Testis (tissue), 3 donors: ENCODE results near the gene DOK5. TPM values are rescaled to one million over a fixed set of nuclear protein-coding genes. Genes with fewer than 3 reads are reported as not detected.

Experiments
- DNase-seq: peaks from one replicate; pipeline ENCODE4 v3.0.0-alpha.2; 2019
- H3K27ac ChIP-seq, 2 donors: fragments of 200-600 bp; sonication (generic); one replicate each; pipeline ENCODE4 v1.5.1; 2019
- H3K27me3 ChIP-seq: fragments of 200-600 bp; sonication (generic); one replicate; pipeline ENCODE4 v1.5.1; 2019
- H3K36me3 ChIP-seq: fragments of 200-600 bp; sonication (generic); one replicate; pipeline ENCODE4 v1.5.1; 2017; ENCODE audit warnings: low read depth; ENCODE audit errors: missing control alignments
- H3K4me1 ChIP-seq: fragments of 200-600 bp; sonication (generic); one replicate; pipeline ENCODE4 v1.5.1; 2019
- H3K4me3 ChIP-seq, 2 donors: fragments of 200-600 bp; sonication (generic); one replicate each; pipeline ENCODE4 v1.5.1; 2017 to 2019
- H3K9me3 ChIP-seq: fragments of 200-600 bp; sonication (generic); one replicate; pipeline ENCODE4 v1.5.1; 2017
- CTCF ChIP-seq, 3 experiments: fragments of 450-650 bp in 2 of 3; fragments of 200-600 bp in 1 of 3; sonication (generic) in 1 of 3; IDR thresholded peaks; one replicate each; pipeline ENCODE4 v1.5.1; 2016 to 2019; ENCODE audit warnings: antibody characterized with exemption in 3 of 3, mild to moderate bottlenecking in 2 of 3, moderate library complexity in 1 of 3
- POLR2A ChIP-seq: fragments of 450-650 bp; IDR thresholded peaks from one replicate; pipeline ENCODE4 v1.6.1; 2017; ENCODE audit warnings: antibody characterized with exemption, mild to moderate bottlenecking, moderate library complexity
- WGBS, 2 donors: methylation state at CpG; one replicate each; pipeline ENCODE4 v1.1.5; 2018; 5-methylcytosine and 5-hydroxymethylcytosine counted together
- intact Hi-C: fragments of 100-400 bp; cut with DNase I; formaldehyde crosslinking; loops from one replicate; pipeline ENCODE4 v1.15.1; 2023; ENCODE audit warnings: low total_unique reads
- polyA plus RNA-seq: library from polyadenylated mRNA; stranded (reverse); fragments of 350-450 nt; fragmentation: Illumina TruSeq; extraction: RNeasy Lipid Tissue Mini Kit (QIAGEN cat#74804); gene quantifications from one replicate; pipeline ENCODE4 v1.2.3, GENCODE V29; 2014; ENCODE audit warnings: low read depth, low replicate concordance; ENCODE audit not compliant: insufficient read depth
- total RNA-seq, 2 donors: library from RNA; depleted of rRNA; stranded (reverse); fragments of >200 nt; gene quantifications; one replicate each; pipeline ENCODE4 v1.2.3, GENCODE V29; 2016

The DOK5 gene
- total and polyA plus RNA-seq, 3 donors from 2014 or later, result 1.0 to 3.1 (median 1.7) TPM

DNA sequence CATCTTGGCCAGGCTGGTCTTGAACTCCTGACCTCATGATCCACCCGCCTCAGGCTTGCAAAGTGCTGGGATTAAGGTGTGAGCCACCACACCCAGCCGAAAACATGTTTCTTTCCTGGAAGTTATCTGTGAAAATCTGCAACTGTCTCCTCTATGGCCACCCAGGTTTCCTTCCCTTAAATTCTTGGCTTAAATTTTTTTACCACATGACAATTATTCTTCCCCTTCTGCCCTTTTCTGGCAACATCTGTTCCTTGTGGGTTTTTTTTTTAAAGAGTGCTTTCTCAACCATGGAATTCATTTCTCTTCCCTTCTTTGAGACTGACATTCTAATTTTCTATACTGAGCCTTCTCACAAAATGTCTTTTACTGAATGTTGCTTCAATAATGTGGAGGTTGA is 59.6 kb downstream of the DOK5 start:
- no peaks in the 10 kb centered on the region for H3K4me1 ChIP-seq
- H3K27ac ChIP-seq, result no peak overlapping the region
- DNase-seq, result no peak
- intact Hi-C loops, result no loop called here
- H3K36me3 ChIP-seq, result no peaks in the 10 kb centered on the region
- no peak for TF ChIP-seq CTCF (IDR thresholded peaks at IDR 0.05)
- no peak for TF ChIP-seq POLR2A
- no peaks in the 10 kb centered on the region for H3K9me3 ChIP-seq
- H3K27me3 ChIP-seq, result no peaks in the 10 kb centered on the region
- WGBS, 2 donors, result 71 to 84% methylated on average over 2 of the region's 2 CpGs
- no peak overlapping the region for H3K4me3 ChIP-seq

DNA sequence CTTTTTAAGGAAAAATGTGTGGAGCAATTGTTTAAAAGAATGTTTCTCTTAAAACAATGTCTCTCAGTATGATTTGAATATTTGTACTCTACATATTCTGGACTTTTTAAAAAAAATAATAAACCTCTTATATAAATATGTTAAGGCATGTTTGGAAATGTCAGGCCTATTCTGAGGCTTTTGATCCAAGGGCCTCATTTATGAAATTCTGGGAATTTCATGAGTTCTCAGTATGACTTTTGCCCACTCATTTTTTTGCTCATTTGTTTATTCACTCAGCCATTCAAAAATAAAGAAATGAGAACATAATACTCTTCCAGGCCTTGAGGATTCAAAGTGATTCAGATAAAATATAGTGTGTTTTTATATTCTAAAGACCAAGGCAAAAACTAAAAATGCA is 60.4 kb downstream of the DOK5 start:
- no peak overlapping the region for H3K27ac ChIP-seq
- intact Hi-C loops, result no loop called here
- H3K4me1 ChIP-seq, result no peaks in the 10 kb centered on the region
- no peak overlapping the region for H3K4me3 ChIP-seq
- DNase-seq, result no peak
- TF ChIP-seq CTCF (IDR thresholded peaks at IDR 0.05) (no peak), POLR2A (no peak)
- H3K36me3 ChIP-seq, result no peaks in the 10 kb centered on the region
- no peaks in the 10 kb centered on the region for H3K9me3 ChIP-seq
- no peaks in the 10 kb centered on the region for H3K27me3 ChIP-seq

GRCh38 chr20:54539521-54540046 is 64.2 kb downstream of the DOK5 start:
- Histone ChIP-seq H3K4me3 (no peak overlapping the region), H3K4me1 (no peaks in the 10 kb centered on the region), H3K9me3 (no peaks in the 10 kb centered on the region), H3K27me3 (no peaks in the 10 kb centered on the region), H3K27ac (no peak overlapping the region), H3K36me3 (no peaks in the 10 kb centered on the region)
- no peak for TF ChIP-seq CTCF (IDR thresholded peaks at IDR 0.05)
- TF ChIP-seq POLR2A, result no peak
- no peak for DNase-seq
- 75 to 84% methylated on average over 7 of the region's 7 CpGs for WGBS, 2 donors
- intact Hi-C loops, result no loop called here

DNA sequence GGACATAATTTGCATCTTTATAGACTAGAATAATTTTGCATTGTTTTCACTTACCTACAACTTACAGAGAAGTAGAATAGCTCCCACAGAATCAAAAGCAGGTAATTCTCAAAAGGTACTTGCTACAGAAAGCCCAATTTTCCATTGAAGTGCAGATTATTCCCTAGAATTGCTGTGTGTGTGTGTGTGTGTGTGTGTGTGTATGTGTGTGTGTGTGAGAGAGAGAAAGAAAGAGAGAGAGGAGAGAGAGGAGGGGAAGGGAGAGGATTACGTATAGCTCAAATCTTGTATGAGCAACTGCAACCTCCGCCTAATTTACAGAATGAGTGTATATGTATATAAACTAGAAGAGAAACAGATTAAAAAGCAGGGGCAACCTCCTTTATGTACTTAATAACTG is 68.0 kb downstream of the DOK5 start:
- intact Hi-C loops, result no loop called here
- no peaks in the 10 kb centered on the region for H3K4me1 ChIP-seq
- no peaks in the 10 kb centered on the region for H3K9me3 ChIP-seq
- WGBS, 2 donors, result 91 to 100% methylated on average over 2 of the region's 2 CpGs
- TF ChIP-seq CTCF (IDR thresholded peaks at IDR 0.05), result no peak
- no peak for TF ChIP-seq POLR2A
- H3K27me3 ChIP-seq, result no peaks in the 10 kb centered on the region
- H3K36me3 ChIP-seq, result no peaks in the 10 kb centered on the region
- no peak for DNase-seq
- H3K4me3 ChIP-seq, result no peak overlapping the region
- no peak overlapping the region for H3K27ac ChIP-seq

- no peaks in the 10 kb centered on the region for H3K9me3 ChIP-seq
- no peaks in the 10 kb centered on the region for H3K4me1 ChIP-seq
- H3K27ac ChIP-seq, result no peak overlapping the region
- no peak for TF ChIP-seq CTCF (IDR thresholded peaks at IDR 0.05)
- TF ChIP-seq POLR2A, result no peak
- H3K36me3 ChIP-seq, result no peaks in the 10 kb centered on the region
- intact Hi-C loops, result no loop called here
- 63 to 72% methylated on average over 4 of the region's 4 CpGs for WGBS, 2 donors
- H3K4me3 ChIP-seq, result no peak overlapping the region
- DNase-seq, result no peak
- no peaks in the 10 kb centered on the region for H3K27me3 ChIP-seq
Observed at GRCh38 chr20:54545676-54546358, 70.4 kb downstream of the DOK5 start.
